NCI-H2196 (cell line): ENCODE data around the gene C5.
"Not testable (repeated sequence)": the region's sequence is repeated elsewhere in the genome, so short reads cannot be mapped to it uniquely, and the experiment has no call there.

ENCODE experiments used
- DNase-seq: peaks from one replicate; lab custom pipeline; 2025; ENCODE audit not compliant: unreplicated experiment; lab: John Stamatoyannopoulos, UW

Gene C5

DNA sequence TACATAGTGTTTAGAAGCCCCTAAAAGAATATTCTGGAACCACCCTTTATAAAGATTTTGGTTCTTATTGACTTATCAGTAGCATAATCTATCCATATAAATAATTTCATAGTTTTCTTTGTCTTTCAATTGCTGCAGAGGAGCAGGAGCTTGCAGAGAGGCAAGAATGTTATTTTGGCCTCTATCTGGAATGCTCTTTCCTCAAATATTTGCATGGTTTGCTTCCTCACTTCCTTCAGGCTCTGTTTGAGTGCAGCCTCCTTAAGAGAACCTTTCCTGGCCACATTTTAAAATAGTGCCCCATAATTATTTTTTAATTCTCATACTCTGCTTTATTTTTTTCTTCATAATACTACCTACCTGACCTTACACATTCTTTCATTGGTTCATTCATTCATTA is 1.5 kb downstream of the C5 start:
- no peak for DNase-seq

DNA sequence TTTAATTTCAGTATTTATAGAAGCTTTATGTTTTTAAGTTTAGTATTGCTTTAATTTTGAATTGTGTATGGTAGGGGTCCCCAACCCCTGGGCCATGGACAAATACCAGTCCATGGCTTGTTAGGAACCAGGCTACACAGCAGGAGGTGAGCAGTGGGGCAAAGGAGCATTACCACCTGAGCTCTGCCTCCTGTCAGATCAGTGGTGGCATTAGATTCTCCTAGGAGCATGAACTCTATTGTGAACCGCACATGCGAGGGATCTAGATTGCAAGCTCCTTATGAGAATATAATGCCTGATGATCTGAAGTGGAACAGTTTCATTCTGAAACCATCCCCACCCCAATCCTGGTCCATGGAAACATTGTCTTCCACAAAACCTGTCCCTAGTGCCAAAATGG is 1.9 kb downstream of the C5 start:
- no peak for DNase-seq

DNA sequence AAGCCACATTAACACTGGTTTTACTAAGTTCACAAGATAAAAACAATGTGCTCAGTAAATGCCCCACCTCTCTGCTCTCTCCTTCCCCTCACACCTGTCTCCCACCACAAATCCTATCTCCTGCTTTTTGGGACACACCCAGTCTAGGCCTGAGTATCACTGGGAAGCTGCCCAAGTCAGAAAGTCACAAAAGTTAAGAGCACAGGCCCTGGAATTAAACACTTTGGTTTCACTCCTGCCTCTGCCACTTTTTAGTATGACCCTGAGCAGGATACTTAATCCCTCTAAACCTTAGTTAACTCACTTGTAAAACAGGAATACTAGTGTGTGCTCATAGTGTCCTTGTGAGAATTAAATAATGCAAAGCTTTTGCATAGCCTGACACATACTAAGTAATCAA is 11.3 kb downstream of the C5 start:
- DNase-seq: no peak

DNA sequence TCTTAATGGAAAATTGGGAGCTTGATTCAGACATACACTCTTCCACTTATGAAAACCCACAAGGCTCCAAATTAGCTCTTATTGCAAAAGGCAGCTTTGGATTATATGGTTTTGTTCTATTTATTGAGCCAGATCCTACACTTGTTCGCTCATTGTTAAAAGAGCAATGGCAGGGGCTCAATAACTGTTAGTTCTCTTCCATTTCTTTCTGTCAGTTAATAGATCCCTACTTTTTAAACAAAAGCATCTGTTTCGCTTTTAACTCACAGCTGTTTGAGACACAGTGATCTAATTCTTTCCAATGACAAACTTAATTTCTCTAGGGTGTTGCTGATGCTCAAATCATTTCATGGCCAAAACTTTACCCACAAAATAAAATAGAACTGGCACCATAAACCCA is 11.7 kb downstream of the C5 start:
- DNase-seq: no peak

DNA sequence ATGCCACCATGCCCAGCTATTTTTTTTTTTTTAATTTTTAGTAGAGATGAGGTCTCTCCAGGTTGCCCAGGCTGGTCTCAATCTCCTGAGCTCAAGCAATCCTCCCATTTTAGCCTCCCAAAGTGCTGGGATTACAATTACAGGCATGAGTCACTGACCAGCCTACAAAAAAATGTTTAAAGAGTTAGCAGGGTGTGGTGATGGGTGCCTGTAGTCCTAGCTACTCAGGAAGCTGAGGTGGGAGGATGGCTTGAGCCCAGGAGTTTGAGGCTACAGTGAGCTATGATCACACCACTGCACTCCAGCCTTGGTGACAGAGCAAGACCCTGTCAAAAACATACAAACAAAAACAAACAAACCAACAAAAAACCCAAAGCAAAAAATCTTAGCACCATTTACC is 14.4 kb downstream of the C5 start:
- not testable (repeated sequence) for DNase-seq

DNA sequence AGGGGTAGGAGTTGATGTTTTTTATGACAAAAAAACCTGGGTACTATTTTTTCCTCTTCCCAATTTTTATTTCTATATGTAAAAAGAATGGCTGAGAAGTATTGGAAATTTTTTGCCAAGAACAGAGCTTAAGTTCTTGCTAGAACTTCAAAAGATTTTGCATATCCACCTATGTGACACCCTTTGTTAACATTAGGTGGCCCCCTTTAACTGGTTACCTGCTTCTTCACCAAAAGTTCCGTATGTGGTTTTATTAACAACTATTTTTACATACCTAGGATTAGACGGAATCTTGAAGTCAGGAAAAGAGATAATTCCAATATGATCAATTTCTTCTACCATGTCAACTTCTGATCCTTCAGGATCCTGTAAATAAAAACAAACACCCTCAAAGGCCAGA is 15.5 kb downstream of the C5 start:
- no peak for DNase-seq

DNA sequence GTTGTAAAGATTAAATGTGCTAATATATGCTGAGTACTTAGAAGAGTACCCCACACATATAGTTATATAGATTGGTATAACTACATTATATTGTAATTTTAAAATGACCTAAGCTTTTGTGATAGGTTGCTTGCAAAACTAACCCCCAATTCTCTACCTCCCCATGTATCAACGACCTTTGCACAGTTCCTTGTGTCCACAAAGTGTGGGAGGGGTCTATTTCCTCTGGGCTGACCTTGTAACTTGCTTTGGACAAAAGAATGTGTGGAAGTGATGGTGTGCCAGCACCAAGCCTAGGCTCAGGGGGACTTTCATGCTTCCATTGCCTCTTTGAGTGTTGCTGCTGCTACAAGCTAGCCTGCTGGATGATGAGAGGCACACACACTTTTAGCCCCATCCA is 20.6 kb downstream of the C5 start:
- DNase-seq: no peak

DNA sequence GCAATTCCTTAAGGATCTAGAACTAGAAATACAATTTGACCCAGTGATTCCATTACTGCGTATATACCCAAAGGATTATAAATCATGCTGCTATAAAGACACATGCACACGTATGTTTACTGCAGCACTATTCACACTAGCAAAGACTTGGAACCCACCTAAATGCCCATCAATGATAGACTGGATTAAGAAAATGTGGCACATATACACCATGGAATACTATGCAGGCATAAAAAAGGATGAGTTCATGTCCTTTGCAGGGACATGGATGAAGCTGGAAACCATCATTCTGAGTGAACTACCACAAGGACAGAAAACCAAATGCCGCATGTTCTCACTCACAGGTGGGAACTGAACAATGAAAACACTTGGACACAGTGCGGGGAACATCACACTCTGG is 21.8 kb downstream of the C5 start:
- not testable (repeated sequence) for DNase-seq

DNA sequence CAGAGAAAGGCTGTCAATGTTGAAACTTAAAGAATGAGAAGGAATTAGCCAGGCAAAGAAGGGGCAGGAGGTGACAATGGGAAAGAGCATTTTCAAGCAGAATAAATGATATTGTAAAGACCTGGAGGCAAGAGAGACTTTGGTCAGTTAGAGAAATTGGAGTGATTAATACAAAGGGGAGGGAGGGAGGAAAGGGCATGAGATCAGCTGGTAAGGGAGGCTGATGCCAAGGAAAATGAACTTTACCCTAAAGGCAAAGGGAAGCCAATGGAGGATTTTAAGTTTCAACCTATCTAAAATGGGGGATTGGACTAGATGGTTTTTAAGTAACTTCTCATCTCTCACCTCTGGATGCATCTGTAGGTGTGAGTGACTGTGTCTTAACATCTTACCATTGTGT is 23.3 kb downstream of the C5 start:
- DNase-seq: no peak

DNA sequence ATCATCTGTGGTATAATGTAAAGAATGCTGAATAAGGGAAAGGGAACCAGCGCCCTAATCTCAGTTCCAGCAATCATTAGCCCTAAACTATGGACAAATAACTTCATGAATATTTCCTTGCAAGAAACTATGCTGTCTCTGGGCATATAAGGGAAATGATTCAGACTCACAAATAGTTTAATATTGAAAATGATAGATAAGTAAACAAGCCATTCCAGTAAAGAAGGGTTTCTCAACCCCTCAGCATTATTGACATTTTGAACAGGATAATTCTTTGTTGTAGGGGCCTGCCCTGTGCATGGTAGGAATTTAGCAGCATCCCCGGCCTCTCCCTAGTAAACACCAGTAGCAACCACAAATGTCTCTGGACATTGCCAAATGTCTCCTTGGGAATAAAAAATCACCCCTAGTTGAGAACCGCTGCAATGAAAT is 23.8 kb downstream of the C5 start:
- DNase-seq: no peak

DNA sequence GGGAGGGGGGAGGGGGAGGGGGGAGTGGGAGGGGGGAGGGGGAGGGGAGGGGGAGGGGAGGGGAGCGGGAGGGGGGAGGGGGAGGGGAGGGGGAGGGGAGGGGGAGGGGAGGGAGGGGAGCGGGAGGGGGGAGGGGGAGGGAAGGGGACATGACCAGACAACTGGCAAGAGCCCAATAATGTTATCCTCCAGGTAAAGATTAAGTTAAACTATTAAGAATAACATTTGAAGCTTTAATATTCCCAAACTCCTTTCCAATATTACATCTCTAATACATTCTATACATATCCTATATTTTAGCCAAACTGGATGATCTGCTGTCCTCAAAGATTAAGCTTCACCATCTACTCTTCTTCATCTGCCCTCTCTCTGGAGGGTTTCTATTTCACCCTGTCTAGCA is 25.8 kb downstream of the C5 start:
- no peak for DNase-seq

DNA sequence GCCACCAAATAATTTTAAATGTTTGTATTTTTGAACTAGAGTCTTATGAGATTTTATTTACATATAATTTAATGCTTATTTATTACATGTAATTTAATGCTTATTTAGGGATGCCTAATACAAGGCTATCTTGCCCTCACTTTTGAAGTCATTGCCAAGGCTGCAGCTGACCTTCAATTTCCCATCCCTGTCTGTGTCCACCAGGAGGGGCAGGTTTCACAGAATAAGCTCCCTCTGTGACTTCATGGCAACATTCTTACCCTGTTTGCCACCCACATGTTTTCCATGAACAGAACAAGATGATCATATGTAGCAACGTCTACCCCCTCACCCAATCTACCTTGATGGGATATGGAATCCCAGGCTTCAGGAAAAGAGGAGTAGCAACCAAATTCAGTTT is 27.0 kb downstream of the C5 start:
- DNase-seq: no peak

DNA sequence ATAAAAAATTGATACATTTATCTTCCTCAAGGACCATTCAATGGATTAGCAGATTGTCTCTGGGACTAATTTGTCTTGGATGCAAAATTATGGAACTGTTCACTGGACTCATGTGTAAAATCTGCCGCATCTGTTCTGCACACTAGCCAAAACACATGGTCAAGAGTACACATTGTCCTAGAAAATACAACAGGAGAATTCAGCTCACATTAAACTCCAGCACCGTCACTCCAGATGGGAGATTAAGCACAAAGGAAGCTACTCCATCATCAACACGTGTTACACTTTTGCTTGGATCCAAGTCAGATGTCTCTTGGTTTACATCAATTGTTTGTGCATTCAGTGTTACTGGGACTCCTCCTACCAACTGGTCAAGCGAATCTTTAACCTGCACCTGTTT is 28.8 kb downstream of the C5 start:
- no peak for DNase-seq

DNA sequence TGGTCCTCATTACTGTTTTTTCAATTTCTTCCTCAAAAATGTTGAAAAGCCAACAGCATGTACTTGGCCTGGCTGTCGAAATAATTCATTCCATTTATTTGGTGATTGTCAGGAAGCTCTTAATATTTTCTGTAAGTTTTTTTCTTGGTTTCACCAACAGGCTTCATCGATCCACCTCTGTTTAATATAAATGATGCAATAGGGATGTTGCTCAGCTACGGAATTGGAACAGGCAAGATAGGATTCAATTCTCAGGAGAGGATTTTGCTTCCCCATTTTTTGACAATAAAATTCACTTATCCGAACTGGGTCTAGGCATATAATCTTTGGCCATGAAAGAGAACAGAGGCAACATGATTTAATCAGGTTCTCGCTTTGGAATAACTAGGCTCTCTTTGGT is 30.8 kb downstream of the C5 start:
- DNase-seq: no peak

DNA sequence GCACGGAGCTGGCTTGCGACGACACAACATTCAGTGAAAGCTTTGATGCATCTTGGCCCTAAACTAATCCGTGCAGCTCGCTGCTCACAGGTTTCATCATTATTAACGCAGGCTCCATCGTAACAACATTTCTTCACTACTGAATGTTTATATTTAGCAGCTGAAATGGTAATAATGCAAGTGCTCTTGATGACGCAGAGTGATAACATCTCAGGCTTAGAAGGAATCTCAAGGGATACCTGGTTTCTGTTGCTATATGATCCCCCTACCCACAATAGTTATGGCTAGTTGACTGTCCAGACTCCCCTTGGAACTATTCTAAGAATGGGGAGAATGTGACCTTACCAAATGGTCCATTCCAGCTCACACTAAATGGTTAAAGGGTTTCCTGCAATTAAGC is 36.2 kb downstream of the C5 start:
- DNase-seq: no peak

DNA sequence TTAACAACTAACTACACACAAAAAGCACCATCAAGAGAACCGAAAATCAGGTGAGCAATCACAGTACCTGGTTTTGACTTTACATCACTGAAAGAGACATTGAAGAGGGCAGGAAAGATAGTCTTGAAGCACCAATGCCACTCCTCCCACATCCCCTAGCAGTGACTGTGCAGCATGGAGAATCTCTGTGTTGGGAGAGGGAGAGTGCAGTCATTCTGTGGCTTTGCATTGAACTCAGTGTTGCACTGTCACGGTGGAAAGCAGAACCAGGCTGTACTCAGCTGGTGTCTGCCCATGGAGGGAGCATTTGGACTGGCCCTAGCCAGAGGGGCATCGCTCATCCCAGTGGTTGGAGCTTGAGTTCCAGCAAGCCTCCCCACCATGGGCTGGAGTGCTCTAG is 40.4 kb downstream of the C5 start:
- no peak for DNase-seq

DNA sequence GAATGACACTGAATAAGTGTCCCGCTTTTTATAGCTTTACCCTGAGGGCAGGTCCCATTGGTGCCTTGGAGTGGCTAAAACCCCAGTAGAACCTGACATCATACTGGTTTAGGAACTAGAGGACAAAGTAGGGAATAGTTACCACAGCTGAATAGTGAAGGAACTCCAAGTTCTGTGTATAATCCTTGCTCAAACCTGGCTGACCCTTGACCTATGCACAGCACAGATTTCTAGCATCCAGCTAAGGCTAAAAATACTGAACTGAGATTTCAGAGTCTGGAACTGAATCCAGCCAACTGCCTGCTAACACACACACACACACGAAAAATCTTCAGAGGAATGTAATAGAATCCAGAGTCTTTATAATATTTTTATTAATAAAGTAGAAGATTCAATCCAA is 50.8 kb downstream of the C5 start:
- DNase-seq: no peak

DNA sequence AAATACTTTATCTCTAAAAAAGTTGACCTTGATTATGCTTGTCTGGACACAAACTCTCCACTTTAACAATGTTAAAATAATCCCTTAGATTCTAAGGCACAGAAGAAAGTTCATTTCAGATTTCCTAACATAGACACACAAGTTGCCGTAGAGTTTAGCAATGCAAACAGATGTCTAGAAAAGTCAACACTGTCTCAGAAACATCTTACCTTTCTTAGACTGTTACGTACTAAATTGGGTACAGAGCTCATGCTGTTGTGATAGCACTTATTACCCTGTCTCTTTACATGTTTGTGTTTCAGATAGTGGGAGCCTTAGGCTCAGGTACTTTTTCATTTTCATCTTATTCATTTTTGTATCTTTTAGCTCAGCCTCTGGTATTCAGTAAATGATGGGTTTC is 52.0 kb downstream of the C5 start:
- no peak for DNase-seq

DNA sequence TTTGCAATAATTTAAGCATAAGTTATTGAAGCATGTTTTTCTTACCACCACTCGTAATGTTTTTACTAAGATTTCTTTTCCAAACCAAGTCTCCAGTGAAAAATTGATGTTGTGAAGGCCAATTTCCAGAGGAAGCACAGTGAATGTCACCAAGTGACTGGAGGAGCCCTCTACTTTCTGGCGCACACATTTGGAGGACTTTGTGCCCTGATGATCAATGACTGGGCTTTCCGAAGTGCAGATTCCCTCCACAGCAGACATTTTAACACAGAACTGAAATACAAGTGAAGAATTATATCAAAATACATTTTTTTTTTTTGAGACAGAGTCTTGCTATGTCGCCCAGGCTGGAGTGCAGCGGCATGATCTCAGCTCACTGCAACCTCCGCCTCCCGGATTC is 52.6 kb downstream of the C5 start:
- DNase-seq: no peak

DNA sequence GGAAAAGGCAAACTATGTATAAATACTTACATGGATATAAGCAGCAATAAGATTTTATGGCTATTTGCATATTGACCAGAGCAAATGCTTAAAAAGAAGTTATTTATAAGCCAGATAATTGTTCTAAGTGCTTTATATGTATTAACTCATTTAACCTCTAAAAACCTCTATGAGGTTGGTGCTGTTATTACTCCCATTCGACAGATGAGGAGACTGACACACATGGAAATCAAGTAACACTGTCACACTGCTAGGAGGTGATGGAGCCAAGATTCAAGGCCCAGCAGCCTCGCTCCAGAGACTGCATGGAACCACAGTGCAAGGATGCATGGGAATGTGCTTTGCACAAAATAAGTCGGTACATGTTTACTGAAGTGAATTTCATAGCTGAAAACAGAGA is 53.7 kb downstream of the C5 start:
- no peak for DNase-seq

DNA sequence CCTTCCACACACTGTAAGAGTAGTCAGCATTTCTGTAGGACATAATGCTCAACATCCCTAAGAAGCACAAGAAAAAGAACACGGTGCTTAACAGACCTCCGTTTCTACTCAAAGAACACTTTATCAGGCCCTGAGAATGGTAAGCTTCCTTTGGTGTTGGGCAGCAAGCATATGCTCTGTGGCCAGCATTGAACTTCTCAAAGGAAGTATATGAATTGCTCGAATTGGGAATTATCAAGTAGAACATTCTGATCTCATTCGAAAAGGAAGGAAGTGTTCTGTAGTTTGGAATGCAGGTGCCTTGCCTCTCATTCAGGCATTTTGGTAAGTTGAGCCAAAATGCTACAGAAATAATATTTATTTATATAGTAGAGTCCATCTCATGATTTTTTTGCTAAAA is 61.0 kb downstream of the C5 start:
- DNase-seq: no peak

DNA sequence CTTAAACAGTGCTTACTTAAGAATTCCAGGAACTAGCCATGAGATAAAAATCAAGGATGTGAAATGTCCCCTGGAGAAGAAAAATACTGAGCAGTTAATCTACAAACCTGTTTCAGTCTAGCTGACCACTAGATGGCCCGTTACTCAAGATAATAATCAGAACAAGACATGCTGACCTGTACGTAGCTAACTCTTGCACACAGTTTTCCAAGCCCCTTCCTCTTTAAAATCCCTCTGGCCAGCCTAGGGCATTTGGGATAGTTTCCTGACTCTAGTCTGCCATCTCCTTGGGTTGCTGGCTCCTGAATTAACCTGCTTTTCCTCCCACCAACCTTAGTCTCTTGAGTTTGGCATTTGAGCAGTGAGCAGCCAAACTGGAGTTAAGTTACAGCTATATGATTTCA is 64.3 kb downstream of the C5 start:
- peak; percentile 44 for DNase-seq

DNA sequence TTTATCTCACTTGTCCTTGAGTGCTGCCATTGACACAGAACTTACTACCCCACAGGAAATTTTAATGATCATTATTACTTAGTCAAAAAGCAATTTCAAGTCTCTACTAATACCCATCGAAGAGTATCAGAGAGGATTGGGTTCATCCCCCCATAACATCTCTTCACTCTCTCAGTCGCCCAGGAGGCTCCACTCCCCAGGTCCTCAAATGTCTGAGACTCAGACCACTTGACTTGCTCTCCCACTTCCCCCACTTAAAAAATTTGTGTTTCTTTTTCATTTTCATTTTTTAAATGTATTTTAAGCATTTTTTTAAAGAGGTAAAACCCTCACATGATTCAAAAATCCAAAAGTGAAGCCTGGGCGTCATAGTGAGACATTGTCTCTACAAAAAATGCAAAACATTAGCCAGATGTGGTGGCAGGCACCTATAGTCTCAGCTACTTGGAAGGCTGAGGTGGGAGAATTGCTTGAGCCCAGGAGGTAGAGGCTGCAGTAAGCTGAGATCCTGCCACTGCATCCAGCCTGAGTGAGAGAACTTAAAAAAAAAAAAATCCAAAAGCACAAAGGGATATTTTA is 66.7 kb downstream of the C5 start:
- DNase-seq: no peak

DNA sequence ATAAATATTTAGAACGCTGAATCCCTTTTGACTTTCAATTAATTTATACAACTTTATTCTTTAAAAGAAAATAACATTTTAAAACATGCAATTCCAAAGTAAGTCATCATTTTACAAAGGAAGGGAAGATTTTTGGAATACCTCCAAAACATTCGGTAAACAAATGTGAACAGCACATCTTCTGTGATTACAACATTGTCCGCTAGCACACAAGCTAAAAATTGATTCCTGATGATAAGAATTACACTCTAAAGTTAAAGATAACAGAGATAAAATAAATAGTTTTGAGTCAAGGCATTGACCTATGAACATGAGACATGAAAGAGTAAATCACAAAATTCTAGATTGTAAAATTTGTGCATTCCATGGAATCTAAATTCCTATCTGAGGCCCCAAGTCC is 67.2 kb downstream of the C5 start:
- peak; percentile 2 for DNase-seq
